Measurements from ENCODE around the gene SNAP47.
"Not testable (repeated sequence)": the region's sequence is repeated elsewhere in the genome, so short reads cannot be mapped to it uniquely, and the experiment has no call there.

Gene SNAP47, protein sequence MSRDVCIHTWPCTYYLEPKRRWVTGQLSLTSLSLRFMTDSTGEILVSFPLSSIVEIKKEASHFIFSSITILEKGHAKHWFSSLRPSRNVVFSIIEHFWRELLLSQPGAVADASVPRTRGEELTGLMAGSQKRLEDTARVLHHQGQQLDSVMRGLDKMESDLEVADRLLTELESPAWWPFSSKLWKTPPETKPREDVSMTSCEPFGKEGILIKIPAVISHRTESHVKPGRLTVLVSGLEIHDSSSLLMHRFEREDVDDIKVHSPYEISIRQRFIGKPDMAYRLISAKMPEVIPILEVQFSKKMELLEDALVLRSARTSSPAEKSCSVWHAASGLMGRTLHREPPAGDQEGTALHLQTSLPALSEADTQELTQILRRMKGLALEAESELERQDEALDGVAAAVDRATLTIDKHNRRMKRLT

DNA sequence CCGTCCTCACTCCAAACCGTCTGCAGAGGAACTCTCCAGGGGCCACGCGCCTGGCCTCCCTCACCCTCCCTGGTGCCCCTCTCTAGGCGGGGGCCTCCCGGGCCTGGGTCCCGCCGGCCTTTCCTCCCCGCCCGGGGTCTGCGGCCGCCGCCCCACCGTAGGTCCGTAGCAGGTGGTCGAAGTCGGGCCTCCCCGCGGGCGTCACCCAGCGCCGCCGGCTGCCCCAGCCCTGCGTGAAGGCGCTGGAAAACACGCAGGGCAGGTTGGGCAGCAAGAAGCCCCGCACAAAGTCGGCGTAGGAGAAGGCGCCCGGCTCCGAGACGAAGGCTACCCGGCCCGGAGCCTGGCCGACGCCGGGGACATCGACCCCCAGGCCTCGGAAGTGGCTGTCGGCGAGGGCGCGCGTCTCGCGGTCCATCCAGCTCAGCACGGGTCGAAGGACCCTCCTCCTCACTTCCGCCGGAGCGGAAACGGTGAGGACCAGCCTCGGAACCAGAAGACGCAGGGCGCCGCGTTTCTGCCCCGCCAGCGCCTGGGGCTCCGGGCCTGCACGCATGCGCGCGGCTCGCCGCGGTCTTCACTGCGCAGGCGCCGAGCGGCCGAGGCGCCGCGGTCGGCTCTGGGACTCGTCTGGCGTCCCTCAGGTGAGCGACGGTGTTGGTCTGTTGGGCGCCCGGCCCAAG, at the start of gene SNAP47, which contains the start of gene JMJD4:
Gene SNAP47 (plus strand): TSS at position 580 of the 683 bp plus-strand sequence. CDS start 12,302 bp downstream, outside the sequence.
Gene JMJD4 (minus strand): TSS at position 447 of the 683 bp plus-strand sequence. CDS start 29 bp downstream, at position 418.
- in situ Hi-C loops (cut with HindIII; ENCODE audit: low sequenced_read_pairs) = no loop called here

DNA sequence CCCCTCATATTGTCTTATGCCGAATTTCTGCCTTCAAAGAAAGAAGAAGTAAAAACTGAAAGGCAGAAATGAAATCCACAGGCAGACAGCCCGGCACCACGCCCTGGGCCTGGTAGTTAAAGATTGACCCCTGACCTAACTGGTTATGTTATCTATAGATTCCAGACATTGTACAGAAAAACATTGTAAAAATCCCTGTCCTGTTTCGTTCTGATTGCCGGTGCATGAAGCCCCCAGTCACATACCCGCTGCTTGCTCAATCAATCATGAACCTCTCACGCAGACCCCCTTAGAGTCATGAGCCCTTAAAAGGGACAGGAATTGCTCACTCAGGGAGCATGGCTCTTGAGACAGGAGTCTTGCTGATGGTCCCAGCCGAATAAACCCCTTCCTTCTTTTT, 49.4 kb upstream of the SNAP47 start:
- in situ Hi-C loops (cut with HindIII; ENCODE audit: low sequenced_read_pairs) = no loop called here

DNA sequence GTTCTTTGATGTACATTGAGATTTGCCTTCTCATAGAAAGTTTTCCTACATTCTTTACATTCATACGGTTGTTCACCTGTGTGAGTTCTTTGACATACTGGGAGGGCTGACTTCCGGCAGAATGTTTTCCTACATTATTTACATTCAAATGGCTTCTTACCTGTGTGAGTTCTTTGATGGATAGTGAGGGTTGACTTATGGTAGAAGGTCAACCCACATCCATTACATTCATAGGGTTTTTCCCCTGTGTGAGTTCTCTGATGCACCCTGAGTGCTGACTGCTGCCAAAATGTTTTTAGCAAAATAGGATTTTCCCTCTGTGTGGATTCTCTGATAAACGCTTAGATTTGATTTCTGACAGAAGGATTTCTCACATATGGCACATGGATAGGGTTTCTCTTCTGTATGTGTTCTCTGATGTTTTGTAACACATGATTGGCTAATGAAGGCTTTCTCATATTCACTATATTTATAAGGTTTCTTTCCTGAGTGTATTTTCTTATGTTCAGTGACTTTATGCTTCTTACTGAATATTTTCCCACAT, 37.8 kb upstream of the SNAP47 start:
- in situ Hi-C loops (cut with HindIII; ENCODE audit: low sequenced_read_pairs) = no loop called here

- in situ Hi-C loops (cut with HindIII; ENCODE audit: low sequenced_read_pairs) = not testable (repeated sequence)
Measured at GRCh38 chr1:227701631-227702030, 33.6 kb upstream of the SNAP47 start.

GRCh38 chr1:227707846-227708245, 27.4 kb upstream of the SNAP47 start:
- in situ Hi-C loops (cut with HindIII; ENCODE audit: low sequenced_read_pairs) = no loop called here

GRCh38 chr1:227709451-227709850, 25.8 kb upstream of the SNAP47 start:
- in situ Hi-C loops (cut with HindIII; ENCODE audit: low sequenced_read_pairs) = no loop called here

- in situ Hi-C loops (cut with HindIII; ENCODE audit: low sequenced_read_pairs) = not testable (repeated sequence)
Measured at GRCh38 chr1:227710474-227710873, 24.8 kb upstream of the SNAP47 start.

DNA sequence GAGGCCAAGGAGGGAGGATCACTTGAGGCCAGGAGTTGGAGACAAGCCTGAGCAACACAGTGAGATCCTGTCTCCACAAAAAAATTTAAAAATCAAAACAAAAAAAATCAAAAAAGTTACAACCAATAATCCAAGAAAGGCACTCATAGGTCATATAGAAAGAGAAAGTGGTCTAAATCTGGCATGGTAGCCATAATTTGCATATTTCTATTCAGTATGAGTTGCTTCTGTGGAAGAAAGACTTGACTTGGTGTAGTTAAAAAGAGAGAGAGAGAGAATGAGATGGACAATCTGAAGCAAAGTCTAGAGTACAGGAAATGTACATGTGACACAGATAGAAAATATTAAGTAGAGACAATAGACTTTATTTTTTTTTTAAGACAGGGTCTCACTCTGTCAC, 22.6 kb upstream of the SNAP47 start:
- in situ Hi-C loops (cut with HindIII; ENCODE audit: low sequenced_read_pairs) = no loop called here

GRCh38 chr1:227718932-227719331, 16.3 kb upstream of the SNAP47 start:
- in situ Hi-C loops (cut with HindIII; ENCODE audit: low sequenced_read_pairs) = no loop called here

GRCh38 chr1:227723474-227723873, 11.8 kb upstream of the SNAP47 start:
- in situ Hi-C loops (cut with HindIII; ENCODE audit: low sequenced_read_pairs) = no loop called here

GRCh38 chr1:227725046-227725445, 10.2 kb upstream of the SNAP47 start:
- in situ Hi-C loops (cut with HindIII; ENCODE audit: low sequenced_read_pairs) = no loop called here

DNA sequence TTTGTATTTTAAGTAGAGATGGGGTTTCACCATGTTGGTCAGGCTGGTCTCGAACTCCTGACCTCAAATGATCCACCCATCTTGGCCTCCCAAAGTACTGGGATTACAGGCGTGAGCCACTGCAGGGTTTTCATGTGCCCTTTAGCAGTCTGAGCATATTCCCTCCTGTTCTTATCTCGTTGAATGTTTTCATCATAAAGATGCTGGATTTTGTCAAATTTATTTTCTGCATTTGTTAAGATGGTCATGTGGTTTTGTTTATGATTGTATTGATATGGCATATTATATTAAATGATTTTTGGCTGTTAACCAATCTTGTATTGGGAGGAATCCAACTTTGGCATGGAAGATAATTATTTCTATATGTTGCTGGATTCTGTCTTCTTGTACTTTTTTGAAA, 8.9 kb upstream of the SNAP47 start:
- in situ Hi-C loops (cut with HindIII; ENCODE audit: low sequenced_read_pairs) = no loop called here

DNA sequence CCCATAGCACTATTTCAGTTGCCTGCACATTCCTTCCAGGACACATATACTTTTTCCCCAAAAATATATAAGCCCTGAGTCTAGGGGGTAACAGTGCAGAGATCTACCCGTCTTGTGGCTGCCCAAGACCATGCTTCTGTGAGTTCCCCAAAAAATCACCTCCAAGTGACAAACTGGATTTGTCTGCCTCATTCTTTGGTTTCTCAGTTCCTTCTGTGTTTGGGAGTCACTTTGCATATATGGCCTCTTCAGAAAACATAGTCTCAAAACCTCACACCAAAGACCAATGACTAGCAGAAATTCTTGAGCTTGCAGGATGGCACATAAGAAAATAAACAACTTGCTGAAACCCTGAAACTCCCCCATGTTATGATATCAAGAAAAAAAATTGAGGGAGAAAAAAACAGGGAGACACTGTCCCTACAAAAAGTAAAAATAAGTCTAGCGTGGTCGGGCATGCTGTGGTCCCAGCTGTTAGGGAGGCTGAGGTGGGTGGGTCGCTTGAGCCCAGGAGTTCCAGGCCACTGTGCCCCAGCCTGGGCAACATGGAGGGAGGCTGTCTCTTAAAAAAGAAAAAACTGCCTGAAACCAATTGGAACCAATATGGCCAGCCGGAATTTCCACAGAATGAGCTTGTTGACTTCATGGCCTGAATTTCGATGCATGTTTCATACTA, 8.2 kb upstream of the SNAP47 start:
- in situ Hi-C loops (cut with HindIII; ENCODE audit: low sequenced_read_pairs) = no loop called here

DNA sequence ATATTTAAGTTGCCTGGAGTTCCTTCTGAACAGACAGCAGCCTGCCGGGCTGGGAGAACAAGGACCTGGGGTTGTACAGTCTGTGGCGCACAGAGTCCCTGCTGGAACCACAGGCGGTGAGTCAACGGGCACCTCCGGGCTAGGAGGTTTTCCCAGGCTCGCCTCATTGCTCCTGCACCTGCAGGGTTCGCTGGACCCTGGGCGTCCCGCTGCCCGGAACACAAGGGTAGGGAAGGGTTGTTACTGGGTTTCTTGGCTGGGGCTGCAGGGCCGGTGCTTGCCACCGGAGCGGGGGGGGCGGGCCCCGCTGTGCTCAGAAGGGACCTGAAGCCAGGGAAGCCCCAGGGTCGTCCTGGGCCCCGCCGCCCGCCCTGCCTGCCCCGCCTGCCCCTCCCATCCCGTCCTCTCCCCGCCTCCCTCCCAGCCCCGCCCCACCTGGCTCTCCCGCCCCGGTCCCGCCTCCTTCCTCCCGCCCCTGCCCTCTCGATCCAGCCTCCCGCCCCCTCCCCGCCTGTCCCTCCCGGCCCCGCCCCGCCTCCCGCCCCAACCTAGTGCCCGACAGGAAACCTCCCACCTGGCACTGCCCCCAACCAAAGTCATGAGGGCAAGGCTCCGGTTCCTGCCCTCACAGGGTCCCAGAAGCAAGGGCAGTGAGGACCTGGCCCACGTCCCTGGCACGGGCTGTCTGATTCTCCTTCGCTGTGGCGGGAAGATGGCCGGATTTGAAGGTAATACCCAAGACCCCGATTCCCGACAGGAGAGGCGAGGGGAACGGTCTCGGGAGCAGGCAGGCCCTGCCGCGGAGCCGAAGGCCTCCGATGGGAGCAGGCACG, 7.0 kb upstream of the SNAP47 start:
- in situ Hi-C loops (cut with HindIII; ENCODE audit: low sequenced_read_pairs) = no loop called here

- in situ Hi-C loops (cut with HindIII; ENCODE audit: low sequenced_read_pairs) = no loop called here
Measured at GRCh38 chr1:227728892-227729143, 6.4 kb upstream of the SNAP47 start.

GRCh38 chr1:227729144-227729880, 5.9 kb upstream of the SNAP47 start:
- in situ Hi-C loops (cut with HindIII; ENCODE audit: low sequenced_read_pairs) = no loop called here

- in situ Hi-C loops (cut with HindIII; ENCODE audit: low sequenced_read_pairs) = no loop called here
Measured at GRCh38 chr1:227729881-227730629, 5.2 kb upstream of the SNAP47 start.

- in situ Hi-C loops (cut with HindIII; ENCODE audit: low sequenced_read_pairs) = no loop called here
Measured at GRCh38 chr1:227730630-227731151, 4.5 kb upstream of the SNAP47 start.

- in situ Hi-C loops (cut with HindIII; ENCODE audit: low sequenced_read_pairs) = no loop called here
Measured at GRCh38 chr1:227731241-227731677, 4.0 kb upstream of the SNAP47 start.

Measured in endothelial cell of hepatic sinusoid (primary cell).